H7 (cell line): ENCODE measurements around the gene STAM. TPM values are rescaled to one million over a fixed set of nuclear protein-coding genes. Genes with fewer than 3 reads are reported as not detected.
"Not testable (repeated sequence)": the region's sequence is repeated elsewhere in the genome, so short reads cannot be mapped to it uniquely, and the experiment has no call there.

Experiments used
- DNase-seq: peaks from one replicate; pipeline ENCODE4 v3.0.0; 2012
- H3K27me3 ChIP-seq: 2 replicates; pipeline ENCODE4 v1.6.0; 2011; ENCODE audit warnings: mild to moderate bottlenecking, low read length; ENCODE audit not compliant: control insufficient read depth, insufficient read depth
- H3K36me3 ChIP-seq: replicated peaks from 2 replicates; pipeline ENCODE4 v1.5.1; 2011; ENCODE audit warnings: low read length; ENCODE audit not compliant: control insufficient read depth, insufficient read depth
- H3K4me3 ChIP-seq: 2 replicates; pipeline ENCODE4 v1.5.1; 2011; ENCODE audit warnings: low read depth, mild to moderate bottlenecking, control low read depth, low read length, moderate library complexity; ENCODE audit not compliant: insufficient read depth
- total RNA-seq: library from RNA; depleted of rRNA; stranded (reverse); fragments of >200 nt; shearing (Covaris generic); gene quantifications from 2 replicates; pipeline ENCODE4 v1.2.3, GENCODE V29; 2014

STAM gene
- total RNA-seq, 1 experiment from 2014 or later: 21.6 TPM

- Histone ChIP-seq H3K27me3 (no peaks in the 10 kb centered on the region), H3K4me3 (peak overlapping the region; percentile 18; the same call in 1 of the 2 replicates), H3K36me3 (peaks cover 8% of the 10 kb centered on the region)
- no peak for DNase-seq
These were observed 68.9 kb downstream of the STAM start for GRCh38 chr10:17712717-17713471.

GRCh38 chr10:17713758-17714157 is 69.8 kb downstream of the STAM start:
- Histone ChIP-seq H3K27me3 (no peaks in the 10 kb centered on the region), H3K36me3 (peaks cover 8% of the 10 kb centered on the region), H3K4me3 (no peak overlapping the region)
- no peak for DNase-seq

GRCh38 chr10:17716161-17716560 is 72.2 kb downstream of the STAM start:
- no peak overlapping the region for H3K4me3 ChIP-seq
- peaks cover 6% of the 10 kb centered on the region for H3K36me3 ChIP-seq
- H3K27me3 ChIP-seq: no peaks in the 10 kb centered on the region
- DNase-seq: no peak

- DNase-seq, H3K27me3 ChIP-seq, H3K36me3 ChIP-seq, H3K4me3 ChIP-seq: not testable (repeated sequence)
These were observed 78.5 kb downstream of the STAM start for GRCh38 chr10:17722317-17723014.

GRCh38 chr10:17725703-17726102 is 81.8 kb downstream of the STAM start:
- no peaks in the 10 kb centered on the region for H3K27me3 ChIP-seq
- DNase-seq: no peak
- no peak overlapping the region for H3K4me3 ChIP-seq
- no peaks in the 10 kb centered on the region; the same call in 1 of the 2 replicates for H3K36me3 ChIP-seq

- DNase-seq: no peak
- no peak overlapping the region for H3K4me3 ChIP-seq
These were observed 85.7 kb downstream of the STAM start for GRCh38 chr10:17729630-17730029.

GRCh38 chr10:17730667-17731066 is 86.7 kb downstream of the STAM start:
- no peak for DNase-seq
- H3K27me3 ChIP-seq: no peaks in the 10 kb centered on the region
- no peak overlapping the region for H3K4me3 ChIP-seq
- H3K36me3 ChIP-seq: no peaks in the 10 kb centered on the region

More at GRCh38 chr10:17729630-17730029, 85.7 kb downstream of the STAM start:
- Histone ChIP-seq H3K36me3 (no peaks in the 10 kb centered on the region), H3K27me3 (no peaks in the 10 kb centered on the region)

- Histone ChIP-seq H3K36me3 (no peaks in the 10 kb centered on the region), H3K4me3 (no peak overlapping the region), H3K27me3 (no peaks in the 10 kb centered on the region)
- no peak for DNase-seq
These were observed 87.5 kb downstream of the STAM start for GRCh38 chr10:17731331-17732020.

- DNase-seq: no peak
These were observed 89.7 kb downstream of the STAM start for GRCh38 chr10:17733620-17734019.

GRCh38 chr10:17734432-17735080 is 90.6 kb downstream of the STAM start:
- H3K27me3 ChIP-seq: no peaks in the 10 kb centered on the region
- no peaks in the 10 kb centered on the region for H3K36me3 ChIP-seq
- no peak overlapping the region for H3K4me3 ChIP-seq
- DNase-seq: no peak

More at GRCh38 chr10:17733620-17734019, 89.7 kb downstream of the STAM start:
- Histone ChIP-seq H3K27me3 (no peaks in the 10 kb centered on the region), H3K4me3 (no peak overlapping the region), H3K36me3 (no peaks in the 10 kb centered on the region)

- H3K27me3 ChIP-seq: no peaks in the 10 kb centered on the region
- no peak for DNase-seq
These were observed 91.4 kb downstream of the STAM start for GRCh38 chr10:17735166-17735941.

GRCh38 chr10:17736223-17736622 is 92.3 kb downstream of the STAM start:
- Histone ChIP-seq H3K36me3 (no peaks in the 10 kb centered on the region), H3K27me3 (no peaks in the 10 kb centered on the region), H3K4me3 (no peak overlapping the region)
- DNase-seq: no peak

More at GRCh38 chr10:17735166-17735941, 91.4 kb downstream of the STAM start:
- no peaks in the 10 kb centered on the region for H3K36me3 ChIP-seq
- no peak overlapping the region for H3K4me3 ChIP-seq

GRCh38 chr10:17737027-17737965 is 93.3 kb downstream of the STAM start:
- H3K27me3 ChIP-seq: no peaks in the 10 kb centered on the region
- no peak for DNase-seq
- H3K4me3 ChIP-seq: no peak overlapping the region
- no peaks in the 10 kb centered on the region for H3K36me3 ChIP-seq
